ENCODE measurements around the gene C2orf42.
"Not testable (repeated sequence)": the region's sequence is repeated elsewhere in the genome, so short reads cannot be mapped to it uniquely, and the experiment has no call there.

C2orf42 gene

DNA sequence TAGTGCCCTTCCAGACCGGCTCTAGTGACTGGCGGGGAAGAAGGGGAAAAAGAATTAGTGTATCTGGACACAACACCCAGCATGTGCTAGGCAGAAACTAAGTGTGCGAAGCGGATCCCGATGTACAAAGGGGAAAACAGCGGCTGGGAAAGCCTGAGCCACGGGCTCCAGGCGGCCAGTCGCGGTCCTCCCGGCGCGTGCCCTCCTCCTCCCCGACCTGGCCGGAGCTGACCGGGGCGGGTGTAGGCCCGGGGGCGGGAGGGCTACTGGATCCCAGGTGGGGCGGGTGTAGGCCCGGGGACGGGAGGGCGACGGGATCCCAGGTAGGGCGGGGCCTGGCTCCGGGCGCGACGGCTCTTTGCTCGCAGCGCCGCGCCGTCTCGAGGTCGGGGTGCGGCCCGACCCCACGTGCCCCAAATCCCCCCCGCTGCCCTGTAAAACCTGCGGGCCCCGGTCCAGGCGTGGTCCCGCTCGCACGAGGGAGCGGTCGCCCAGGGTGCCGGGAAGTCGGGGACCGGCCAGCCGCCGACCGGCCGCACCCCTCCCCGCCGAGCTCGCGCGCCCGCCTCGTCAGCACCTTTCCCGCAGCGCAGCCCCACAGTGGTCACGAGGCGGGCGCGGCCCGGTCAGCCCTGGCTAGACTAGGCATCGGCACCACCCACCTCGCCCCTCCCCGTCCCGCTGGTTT is 48.8 kb downstream of the C2orf42 start:
- no peak for TF ChIP-seq CTCF (IDR thresholded peaks at IDR 0.05; ENCODE audit: low read depth, low read length)
- peak; percentile 62 for DNase-seq (ENCODE audit: low read depth, low spot score)
- H3K4me3 ChIP-seq (ENCODE audit: low read depth, low read length) = peak overlapping the region; percentile 37
- in situ Hi-C loops (cut with HindIII; ENCODE audit: low sequenced_read_pairs) = no loop called here

- peak overlapping the region; percentile 37 for H3K4me3 ChIP-seq (ENCODE audit: low read depth, low read length)
- TF ChIP-seq CTCF (IDR thresholded peaks at IDR 0.05; ENCODE audit: low read depth, low read length) = peak; percentile 40
- DNase-seq (ENCODE audit: low read depth, low spot score) = peak; percentile 35
- in situ Hi-C loops (cut with HindIII; ENCODE audit: low sequenced_read_pairs) = no loop called here
Observed at GRCh38 chr2:70141212-70141901, 49.5 kb downstream of the C2orf42 start.

GRCh38 chr2:70140791-70141211 is 50.0 kb downstream of the C2orf42 start:
- no peak for TF ChIP-seq CTCF (IDR thresholded peaks at IDR 0.05; ENCODE audit: low read depth, low read length)
- DNase-seq (ENCODE audit: low read depth, low spot score) = no peak
- no peak overlapping the region for H3K4me3 ChIP-seq (ENCODE audit: low read depth, low read length)
- in situ Hi-C loops (cut with HindIII; ENCODE audit: low sequenced_read_pairs) = no loop called here

DNA sequence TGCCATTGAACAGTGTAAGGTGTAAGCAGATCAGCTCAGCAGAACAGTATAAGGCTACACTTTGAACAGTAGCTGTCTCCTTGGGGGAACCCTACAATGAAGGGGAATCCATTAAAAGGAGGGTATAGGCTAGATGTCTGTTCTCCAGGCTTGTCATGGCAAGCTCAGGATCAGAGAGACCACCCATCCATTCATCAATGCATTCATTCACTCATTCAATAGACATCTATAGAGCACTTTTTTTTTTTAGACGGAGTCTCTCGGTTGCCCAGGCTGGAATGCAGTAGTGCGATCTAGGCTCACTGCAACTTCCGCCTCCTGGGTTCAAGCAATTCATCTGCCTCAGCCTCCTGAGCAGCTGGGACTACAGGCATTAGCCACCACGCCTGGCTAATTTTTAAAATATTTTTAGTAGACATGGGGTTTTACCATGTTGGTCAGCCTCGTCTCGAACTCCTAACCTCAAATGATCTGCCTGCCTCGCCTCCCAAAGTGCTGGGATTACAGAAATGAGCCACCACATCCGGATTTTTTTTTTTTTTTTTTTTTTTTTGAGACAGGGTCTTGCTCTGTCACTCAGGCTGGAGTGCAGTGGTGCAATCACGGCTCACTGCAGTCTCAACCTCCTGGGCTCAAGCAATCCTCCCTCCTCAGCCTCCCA is 56.4 kb downstream of the C2orf42 start:
- H3K4me3 ChIP-seq (ENCODE audit: low read depth, low read length); in situ Hi-C loops (cut with HindIII; ENCODE audit: low sequenced_read_pairs): not testable (repeated sequence)

DNA sequence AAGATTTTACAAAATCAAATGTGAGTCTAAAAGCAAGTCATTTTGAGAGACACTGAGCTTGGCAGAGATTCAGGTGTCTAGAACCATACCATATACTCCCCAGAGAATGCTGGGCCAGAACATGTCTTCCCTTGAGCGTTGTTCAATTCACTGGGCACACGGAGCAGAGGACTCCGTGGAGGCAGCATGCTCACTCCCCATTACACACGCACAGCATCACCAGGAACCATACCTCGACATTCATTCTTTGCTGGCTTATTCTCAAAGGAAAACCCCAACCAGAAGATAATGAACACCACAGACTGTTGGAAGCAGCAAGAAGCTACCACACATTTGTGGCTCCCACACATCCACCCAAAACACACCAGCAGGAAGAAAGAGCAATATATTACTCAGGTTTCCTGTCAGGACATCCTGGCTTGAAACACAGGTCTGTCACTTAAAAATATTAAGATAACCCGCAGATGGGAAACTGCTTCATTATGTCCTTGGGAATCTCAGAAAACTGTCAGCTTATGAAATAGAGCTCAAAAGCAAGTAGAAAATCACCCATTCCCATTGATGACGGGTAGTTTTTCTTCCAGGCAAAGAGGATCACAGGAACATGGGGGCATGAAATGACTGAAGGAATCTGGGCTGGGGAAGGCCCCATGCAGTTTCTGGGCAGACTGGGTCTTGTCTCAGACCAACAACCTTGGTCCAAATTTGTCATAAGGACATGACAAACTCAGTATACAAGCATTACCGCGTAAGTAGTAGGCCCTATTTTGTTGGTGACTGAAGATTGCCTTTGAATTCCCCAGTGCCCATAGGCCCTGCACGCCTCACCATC is 57.1 kb downstream of the C2orf42 start:
- no peak for TF ChIP-seq CTCF (IDR thresholded peaks at IDR 0.05; ENCODE audit: low read depth, low read length)
- peak; percentile 55 for DNase-seq (ENCODE audit: low read depth, low spot score)
- no peak overlapping the region for H3K4me3 ChIP-seq (ENCODE audit: low read depth, low read length)
- in situ Hi-C loops (cut with HindIII; ENCODE audit: low sequenced_read_pairs) = no loop called here

More for the DNA sequence above, 56.4 kb downstream of the C2orf42 start:
- DNase-seq (ENCODE audit: low read depth, low spot score) = not testable (repeated sequence)

DNA sequence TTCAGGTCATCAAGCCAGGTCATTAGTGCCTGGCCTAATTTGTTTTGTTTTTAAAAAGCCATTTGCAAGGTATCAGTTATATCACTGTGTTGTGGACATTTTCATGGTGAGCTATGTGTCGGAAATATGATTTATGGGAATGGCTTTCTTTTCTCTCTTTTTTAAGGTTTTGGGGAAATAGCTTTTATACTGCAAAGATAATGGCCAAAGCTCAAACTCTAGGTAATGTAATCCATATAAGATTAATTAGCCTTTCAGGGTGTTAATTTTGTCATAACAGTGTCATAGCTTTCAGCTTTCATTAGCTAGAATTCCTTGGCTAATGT is 57.7 kb downstream of the C2orf42 start:
- DNase-seq (ENCODE audit: low read depth, low spot score) = no peak
- in situ Hi-C loops (cut with HindIII; ENCODE audit: low sequenced_read_pairs) = no loop called here
- no peak overlapping the region for H3K4me3 ChIP-seq (ENCODE audit: low read depth, low read length)
- no peak for TF ChIP-seq CTCF (IDR thresholded peaks at IDR 0.05; ENCODE audit: low read depth, low read length)
